OCI-LY7 (cell line): Measurements from ENCODE around the gene HRCT1.

Experiments used
- EZH2phosphoT487 ChIP-seq: fragments of 200-600 bp; sonication (generic); IDR thresholded peaks from 2 replicates; pipeline ENCODE4 v1.6.1; 2018; ENCODE audit warnings: low read depth, borderline replicate concordance, mild to moderate bottlenecking, mixed run types, antibody characterized with exemption, low read length, moderate library complexity, mixed read lengths
- TF ChIP-seq, protein P1 (sequence below): fragments of 200-600 bp; sonication (generic); conservative IDR thresholded peaks from 2 replicates; pipeline ENCODE4 v1.5.1; 2014; ENCODE audit warnings: mild to moderate bottlenecking, antibody characterized with exemption, low read length, moderate library complexity, mixed read lengths

DNA sequence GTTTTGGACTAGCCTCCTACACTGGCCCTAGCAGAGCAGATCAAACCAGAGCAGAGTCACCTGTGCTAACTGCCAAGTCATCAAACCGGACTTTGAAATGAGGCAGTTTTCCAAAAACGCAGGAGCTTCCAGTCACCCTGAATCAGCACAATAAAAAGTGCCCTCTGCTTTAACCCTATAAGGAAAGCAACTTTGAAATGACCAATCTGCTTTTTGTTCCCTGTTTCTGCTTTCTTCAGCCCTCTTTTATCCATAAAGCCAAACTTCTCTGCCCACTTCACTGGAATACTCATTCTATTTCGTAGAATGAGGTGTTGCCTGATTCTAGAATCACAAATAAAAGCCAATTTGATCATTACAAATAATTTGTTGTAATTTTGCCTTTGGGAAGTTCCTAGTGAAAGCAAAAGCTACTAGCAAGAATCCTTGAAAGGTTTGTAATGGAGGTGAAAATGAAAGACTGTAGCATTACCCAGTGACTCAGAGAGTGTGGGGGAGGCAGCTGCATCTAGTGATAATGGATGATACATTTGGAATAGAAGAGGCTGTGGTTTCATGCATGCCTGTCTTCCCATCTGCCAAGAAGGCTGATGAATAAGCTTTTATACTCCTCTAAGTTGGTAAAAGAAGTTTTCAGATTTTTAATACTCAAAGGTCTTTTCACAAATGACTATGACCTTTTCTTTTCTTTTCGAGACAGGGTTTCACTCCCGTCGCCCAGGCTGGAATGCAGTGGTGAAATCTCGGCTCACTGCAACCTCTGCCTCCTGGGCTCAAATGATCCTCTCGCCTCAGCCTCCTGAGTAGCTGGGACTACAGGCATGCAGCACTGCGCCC, 18.1 kb downstream of the HRCT1 start:
- TF ChIP-seq, protein P1, sequence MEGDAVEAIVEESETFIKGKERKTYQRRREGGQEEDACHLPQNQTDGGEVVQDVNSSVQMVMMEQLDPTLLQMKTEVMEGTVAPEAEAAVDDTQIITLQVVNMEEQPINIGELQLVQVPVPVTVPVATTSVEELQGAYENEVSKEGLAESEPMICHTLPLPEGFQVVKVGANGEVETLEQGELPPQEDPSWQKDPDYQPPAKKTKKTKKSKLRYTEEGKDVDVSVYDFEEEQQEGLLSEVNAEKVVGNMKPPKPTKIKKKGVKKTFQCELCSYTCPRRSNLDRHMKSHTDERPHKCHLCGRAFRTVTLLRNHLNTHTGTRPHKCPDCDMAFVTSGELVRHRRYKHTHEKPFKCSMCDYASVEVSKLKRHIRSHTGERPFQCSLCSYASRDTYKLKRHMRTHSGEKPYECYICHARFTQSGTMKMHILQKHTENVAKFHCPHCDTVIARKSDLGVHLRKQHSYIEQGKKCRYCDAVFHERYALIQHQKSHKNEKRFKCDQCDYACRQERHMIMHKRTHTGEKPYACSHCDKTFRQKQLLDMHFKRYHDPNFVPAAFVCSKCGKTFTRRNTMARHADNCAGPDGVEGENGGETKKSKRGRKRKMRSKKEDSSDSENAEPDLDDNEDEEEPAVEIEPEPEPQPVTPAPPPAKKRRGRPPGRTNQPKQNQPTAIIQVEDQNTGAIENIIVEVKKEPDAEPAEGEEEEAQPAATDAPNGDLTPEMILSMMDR: no peak
- TF ChIP-seq EZH2phosphoT487: no peak
